Activated T-cell treated with anti-CD3 and anti-CD28 coated beads for 24 hours (primary cell): ENCODE data around the gene LRP1B.

Experiments
- DNase-seq: peaks from one replicate; pipeline ENCODE4 v3.0.0-alpha.2; 2020; ENCODE audit warnings: low read depth

The LRP1B gene

GRCh38 chr2:141766225-141766624 lies 364.6 kb downstream of the LRP1B start:
- no peak for DNase-seq

DNA sequence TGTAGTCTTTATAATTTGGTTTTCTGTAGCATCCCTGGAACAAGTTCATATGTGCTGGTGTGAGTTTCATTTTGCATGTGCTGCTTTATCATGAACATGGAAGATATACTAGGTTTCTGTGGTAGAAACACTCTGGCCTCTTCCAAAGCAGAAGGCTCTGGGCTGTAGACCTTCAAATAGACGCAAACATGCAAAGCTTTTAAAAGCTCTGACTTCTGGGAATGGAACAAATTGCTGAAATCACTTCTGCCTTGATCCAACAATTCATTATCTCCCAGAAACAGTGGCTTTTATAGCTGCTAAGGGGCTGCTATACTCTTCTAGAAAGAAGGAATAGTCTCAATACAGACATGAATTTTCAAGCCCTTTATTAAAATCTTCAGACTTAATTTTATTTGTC lies 382.2 kb downstream of the LRP1B start:
- no peak for DNase-seq

- no peak for DNase-seq
Observed at GRCh38 chr2:141741652-141742051, 389.2 kb downstream of the LRP1B start.

GRCh38 chr2:141737492-141738255 lies 393.1 kb downstream of the LRP1B start:
- DNase-seq = no peak

- no peak for DNase-seq
Observed at GRCh38 chr2:141736466-141736865, 394.4 kb downstream of the LRP1B start.

- no peak for DNase-seq
Observed at GRCh38 chr2:141728886-141729285, 401.9 kb downstream of the LRP1B start.

- DNase-seq = no peak
Observed at GRCh38 chr2:141728142-141728541, 402.7 kb downstream of the LRP1B start.

DNA sequence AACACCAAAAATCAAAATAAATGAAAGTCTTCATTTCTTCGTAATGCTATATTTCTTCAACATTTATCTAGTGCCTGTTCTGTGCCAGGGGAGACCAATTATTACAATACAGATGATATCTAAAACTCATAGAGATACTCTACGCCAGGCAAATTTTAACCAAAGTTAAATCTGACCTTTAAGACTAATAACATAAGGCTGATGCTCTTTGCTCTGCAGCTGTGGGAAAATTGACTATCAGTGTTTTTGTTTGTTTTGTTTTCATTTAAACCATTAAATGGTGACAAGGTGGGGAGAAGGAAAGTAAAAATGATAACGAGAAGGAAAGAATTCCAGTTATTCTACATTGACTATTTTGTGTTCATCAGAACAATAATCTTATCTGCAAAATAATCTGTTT lies 406.4 kb downstream of the LRP1B start:
- no peak for DNase-seq

- no peak for DNase-seq
Observed at GRCh38 chr2:141723814-141724213, 407.0 kb downstream of the LRP1B start.

- no peak for DNase-seq
Observed at GRCh38 chr2:141720476-141720875, 410.3 kb downstream of the LRP1B start.

DNA sequence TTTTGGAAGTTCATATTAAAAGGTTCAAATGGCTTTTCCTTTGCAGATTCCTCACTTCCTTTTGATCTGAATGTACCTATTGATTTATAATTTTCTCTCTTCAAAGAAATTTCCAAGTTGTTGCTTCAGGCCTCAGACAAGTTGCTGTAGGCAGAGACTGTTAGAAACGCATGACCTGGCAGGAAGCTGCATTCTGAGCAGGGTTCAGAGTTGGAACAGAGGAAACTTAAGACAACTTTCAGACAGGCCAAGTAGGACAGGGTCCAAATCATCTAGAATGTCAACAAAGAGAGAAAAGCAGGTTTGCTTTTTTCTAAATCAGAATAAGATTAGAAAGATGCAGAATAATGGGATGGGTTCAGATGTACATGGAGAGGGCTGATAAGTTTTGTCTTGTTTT lies 416.3 kb downstream of the LRP1B start:
- no peak for DNase-seq

- DNase-seq = no peak
Observed at GRCh38 chr2:141711627-141712026, 419.2 kb downstream of the LRP1B start.

GRCh38 chr2:141710589-141711239 lies 420.1 kb downstream of the LRP1B start:
- DNase-seq = no peak

GRCh38 chr2:141709756-141710155 lies 421.1 kb downstream of the LRP1B start:
- DNase-seq = no peak

DNA sequence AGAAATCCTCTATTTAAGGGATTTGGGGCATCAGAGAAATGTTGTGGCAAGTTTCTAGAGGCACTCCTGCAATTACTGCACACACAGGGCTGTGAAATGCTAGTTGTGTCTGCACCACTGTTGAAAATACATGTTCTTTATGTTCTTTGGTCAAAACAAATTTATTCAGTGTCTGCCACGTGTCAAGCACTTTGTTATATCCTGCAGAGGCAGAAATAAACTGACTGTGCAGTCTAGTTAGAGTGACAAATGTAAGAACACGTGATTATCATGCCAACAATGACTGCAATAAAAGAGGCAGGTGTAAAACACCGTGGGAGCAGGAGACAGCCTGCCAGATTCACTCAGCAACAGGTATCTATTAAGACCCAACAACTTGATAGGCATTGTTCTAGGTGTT lies 423.3 kb downstream of the LRP1B start:
- no peak for DNase-seq

DNA sequence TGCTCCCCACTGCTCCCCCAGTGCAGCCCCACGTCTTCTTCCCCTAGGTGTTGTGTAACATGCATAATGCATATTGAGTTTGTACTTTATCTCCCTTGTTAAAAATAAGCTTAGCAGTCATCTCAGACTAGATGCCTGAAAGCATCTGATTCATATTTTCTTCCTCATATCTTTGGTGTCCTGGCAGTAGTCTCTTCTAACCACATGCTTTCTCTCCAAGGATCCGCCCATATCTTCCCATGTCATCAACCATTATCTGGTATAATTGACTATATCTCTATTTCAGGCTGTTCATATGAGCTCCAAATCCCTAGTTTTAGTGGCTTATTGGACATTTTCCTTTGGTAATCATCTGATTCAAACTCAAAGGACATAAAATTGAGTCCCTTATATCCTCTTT lies 426.3 kb downstream of the LRP1B start:
- DNase-seq = no peak

DNA sequence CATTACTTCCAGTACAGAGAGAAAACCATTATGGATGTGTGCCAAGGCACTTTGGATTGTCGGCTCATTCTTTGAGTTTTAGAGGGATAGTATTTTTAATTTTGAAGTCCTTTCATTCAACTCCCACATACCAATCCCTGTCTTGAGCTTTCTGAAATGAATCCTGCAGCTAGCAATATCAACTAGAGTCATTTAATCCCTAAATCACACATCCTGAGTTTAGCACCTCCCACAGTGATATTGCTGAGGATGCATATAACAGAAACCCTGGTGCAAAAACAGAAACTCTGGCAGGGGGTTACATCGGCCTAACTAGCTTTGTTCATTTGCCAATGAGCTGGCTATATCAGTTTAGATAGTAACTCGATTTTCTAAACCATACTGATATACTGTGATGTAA lies 427.3 kb downstream of the LRP1B start:
- DNase-seq = no peak

DNA sequence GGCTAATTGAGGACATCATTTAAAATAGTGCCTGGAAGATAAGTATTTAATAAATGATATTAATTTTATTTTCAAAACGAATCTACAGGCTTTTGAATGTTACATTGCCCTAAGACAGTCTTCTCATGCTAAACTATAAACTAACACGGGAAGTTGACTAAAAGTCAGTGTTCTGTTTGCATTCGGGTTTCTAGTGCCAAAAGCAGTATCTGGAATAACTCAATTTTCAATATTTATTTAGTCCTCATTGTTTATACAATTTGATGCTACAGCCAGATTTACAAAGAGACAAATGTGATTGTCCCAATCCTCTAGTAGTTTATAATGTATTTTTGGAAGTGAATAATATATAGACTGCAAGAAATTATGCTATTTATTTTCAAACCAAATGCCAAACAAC lies 429.2 kb downstream of the LRP1B start:
- no peak for DNase-seq

GRCh38 chr2:141699573-141699972 lies 431.2 kb downstream of the LRP1B start:
- DNase-seq = no peak

GRCh38 chr2:141698500-141698899 lies 432.3 kb downstream of the LRP1B start:
- no peak for DNase-seq

DNA sequence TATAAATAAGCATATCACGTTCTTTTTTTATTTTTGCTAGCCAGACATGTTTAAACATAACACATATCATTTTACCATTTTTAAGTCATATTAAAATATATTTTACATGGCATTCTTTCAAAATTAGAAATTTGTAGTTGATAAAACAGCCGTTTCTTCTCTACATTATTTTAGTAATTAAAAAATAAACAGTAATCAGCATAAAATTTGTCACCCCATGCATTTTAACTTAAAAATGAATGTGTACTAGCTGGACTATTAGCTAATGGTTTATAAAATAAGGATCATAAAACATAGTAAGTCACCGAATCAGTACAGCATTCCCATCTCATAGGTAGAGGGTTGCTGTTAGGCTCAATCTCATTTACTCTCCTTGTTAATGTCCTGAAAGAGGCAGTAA lies 433.8 kb downstream of the LRP1B start:
- no peak for DNase-seq

DNA sequence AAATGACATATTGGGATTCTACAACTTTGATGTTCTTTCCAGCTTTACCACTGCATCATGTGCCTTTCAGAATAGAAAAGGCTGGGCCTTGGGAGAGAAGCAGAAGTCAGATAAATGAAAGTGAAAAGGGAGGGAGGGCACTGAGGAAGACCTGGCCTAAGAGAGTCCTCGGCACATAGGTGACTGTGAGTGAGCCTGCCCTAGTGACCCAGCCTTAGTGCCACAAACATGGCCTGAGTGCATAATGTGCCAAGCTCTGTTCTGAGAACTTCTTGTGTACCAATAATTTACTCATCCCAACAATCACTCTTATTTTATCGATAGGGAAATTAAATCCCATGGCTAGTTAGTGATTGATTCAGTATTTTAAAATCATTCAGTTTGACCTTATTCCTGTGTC lies 436.6 kb downstream of the LRP1B start:
- DNase-seq = no peak

DNA sequence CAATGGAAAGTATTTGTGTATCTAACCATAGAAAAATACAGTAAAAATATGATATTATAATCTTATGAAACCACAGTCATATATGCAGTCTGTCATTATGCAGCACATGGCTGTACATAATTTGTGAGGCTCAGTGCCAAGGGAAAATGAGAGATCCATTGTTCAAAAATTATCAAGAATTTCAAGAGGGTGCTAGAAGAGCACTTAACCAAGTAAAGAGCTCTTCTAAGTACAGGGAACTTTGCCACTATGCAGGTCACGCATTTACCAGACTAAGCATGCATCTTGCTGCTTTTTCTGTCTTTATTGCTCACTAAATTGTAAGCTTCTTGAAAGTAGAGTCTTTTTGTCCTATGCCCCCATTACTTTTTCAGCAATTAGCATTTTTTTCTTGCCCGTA lies 438.0 kb downstream of the LRP1B start:
- no peak for DNase-seq

- DNase-seq = no peak
Observed at GRCh38 chr2:141676139-141676538, 454.7 kb downstream of the LRP1B start.
